GM12878 (cell line): ENCODE results near the gene TTF2. TPM values are rescaled to one million over a fixed set of nuclear protein-coding genes. Genes with fewer than 3 reads are reported as not detected.

Experiments used
- ATAC-seq: fragments of 200-7000 bp; cut with Tn5 transposase; 3 replicates; pipeline ENCODE4 v1.9.1; 2020; ENCODE audit warnings: mild to moderate bottlenecking, moderate library complexity
- BruUV-seq: library from RNA; stranded (reverse); fragments of 400-500 nt; replicated peaks from 2 replicates; lab custom pipeline; 2021; lab: Mats Ljungman, UMichigan
- CTCF ChIA-PET: fragments of 300-600 bp; sonication (Branson Sonifier 250); formaldehyde crosslinking; extraction: SDS; loops from one replicate; lab custom pipeline; 2021; ENCODE audit warnings: inconsistent platforms; lab: Yijun Ruan, JAX
- POLR2A ChIA-PET: fragments of 350-600 bp; formaldehyde crosslinking; extraction: SDS; loops from one replicate; lab custom pipeline; 2021; ENCODE audit warnings: inconsistent platforms; lab: Charles Lee
- RAD21 ChIA-PET: fragments of 300-600 bp; sonication (Branson Sonifier 250); formaldehyde crosslinking; loops from one replicate; lab custom pipeline; 2023; ENCODE audit warnings: antibody characterized with exemption; ENCODE audit not compliant: unreplicated experiment; lab: Charles Lee
- SMC1A ChIA-PET: fragments of 300-600 bp; sonication (Branson Sonifier 250); formaldehyde crosslinking; loops from one replicate; lab custom pipeline; 2023; ENCODE audit not compliant: unreplicated experiment, uncharacterized antibody; lab: Charles Lee
- DNase-seq: peaks from one replicate; pipeline ENCODE4 v3.0.0-alpha.2; 2011; ENCODE audit warnings: low read depth, low spot score
- FAIRE-seq: peaks from 3 replicates; lab custom pipeline; 2011; peaks lifted over from hg19 to GRCh38; lab: Jason Lieb, UNC
- H2AFZ ChIP-seq: 2 replicates; pipeline ENCODE4 v1.6.0; 2011; ENCODE audit warnings: low read depth, low read length, control low read depth; ENCODE audit not compliant: control insufficient read depth
- H3K27ac ChIP-seq: 2 replicates; pipeline ENCODE4 v1.5.1; 2011; ENCODE audit warnings: control low read depth; ENCODE audit not compliant: control insufficient read depth, insufficient read depth
- H3K27me3 ChIP-seq, 2 experiments: replicated peaks in 1 of 2; 2 replicates each; pipeline versions ENCODE4 v1.6.0 to v1.6.1; 2011; ENCODE audit warnings: low read length in 1 of 2; ENCODE audit not compliant: control insufficient read depth in 2 of 2, insufficient read depth in 2 of 2
- H3K36me3 ChIP-seq, 2 experiments: 2 replicates each; pipeline ENCODE4 v1.5.1; 2011; ENCODE audit warnings: low read length in 1 of 2; ENCODE audit not compliant: control insufficient read depth in 2 of 2, insufficient read depth in 2 of 2
- H3K4me1 ChIP-seq: 2 replicates; pipeline ENCODE4 v1.6.1; 2011; ENCODE audit warnings: mild to moderate bottlenecking, low read length, moderate library complexity, mixed read lengths; ENCODE audit not compliant: control insufficient read depth, insufficient read depth
- H3K4me2 ChIP-seq: 2 replicates; pipeline ENCODE4 v1.6.0; 2011; ENCODE audit warnings: control low read depth; ENCODE audit not compliant: control insufficient read depth, insufficient read depth
- H3K4me3 ChIP-seq: fragments of 200-600 bp; sonication (generic); 2 replicates; pipeline ENCODE4 v1.5.1; 2016
- H3K79me2 ChIP-seq: 2 replicates; pipeline ENCODE4 v1.6.0; 2011; ENCODE audit warnings: low read length; ENCODE audit not compliant: control insufficient read depth, insufficient read depth
- H3K9ac ChIP-seq: 2 replicates; pipeline ENCODE4 v1.8.0; 2011; ENCODE audit warnings: low read length, control low read depth, mixed read lengths; ENCODE audit not compliant: control insufficient read depth, insufficient read depth
- H3K9me3 ChIP-seq: replicated peaks from 3 replicates; pipeline ENCODE4 v1.5.1; 2011; ENCODE audit warnings: mild to moderate bottlenecking, low read length; ENCODE audit not compliant: control insufficient read depth, insufficient read depth
- H4K20me1 ChIP-seq: 2 replicates; pipeline ENCODE4 v1.6.0; 2011; ENCODE audit not compliant: control insufficient read depth, insufficient read depth
- ASH2L ChIP-seq: fragments of 300-600, 200-600 bp; sonication (generic); IDR thresholded peaks from 2 replicates; pipeline ENCODE4 v1.6.1; 2017; ENCODE audit warnings: low read depth, mild to moderate bottlenecking, borderline replicate concordance
- ATF7 ChIP-seq: fragments of 450-650 bp; IDR thresholded peaks from 2 replicates; pipeline ENCODE4 v1.6.1; 2016; ENCODE audit warnings: low read depth, mild to moderate bottlenecking
- BHLHE40 ChIP-seq, 2 experiments: fragments of 450-650 bp in 1 of 2; IDR thresholded peaks; 2 replicates each; pipeline ENCODE4 v1.6.1; 2011 to 2017; ENCODE audit warnings: low read depth in 2 of 2, borderline replicate concordance in 1 of 2, improper control_type of control experiment in 1 of 2, low read length in 1 of 2, mild to moderate bottlenecking in 1 of 2
- CBX3 ChIP-seq: fragments of 200-600 bp; sonication (generic); IDR thresholded peaks from 2 replicates; pipeline ENCODE4 v1.6.1; 2016; ENCODE audit warnings: low read depth, borderline replicate concordance
- CREB1 ChIP-seq: IDR thresholded peaks from 2 replicates; pipeline ENCODE4 v1.6.1; 2012; ENCODE audit warnings: low read depth, mild to moderate bottlenecking, inconsistent platforms
- JUND ChIP-seq: IDR thresholded peaks from 2 replicates; pipeline ENCODE4 v1.6.1; 2012; ENCODE audit warnings: low read depth, mild to moderate bottlenecking, low read length, improper control_type of control experiment, moderate library complexity
- MEF2A ChIP-seq: IDR thresholded peaks from 2 replicates; pipeline ENCODE4 v1.6.1; 2011; ENCODE audit warnings: low read depth, mild to moderate bottlenecking, low read length, moderate library complexity; ENCODE audit not compliant: insufficient read depth
- MXI1 ChIP-seq: fragments of 150-350 bp; IDR thresholded peaks from 2 replicates; pipeline ENCODE4 v1.6.1; 2011; ENCODE audit warnings: low read depth, mild to moderate bottlenecking, inconsistent platforms, low read length, improper control_type of control experiment
- NFIC ChIP-seq: IDR thresholded peaks from 2 replicates; pipeline ENCODE4 v1.6.1; 2012; ENCODE audit warnings: low read depth, mild to moderate bottlenecking, inconsistent platforms, low read length, moderate library complexity
- SREBF1 ChIP-seq: IDR thresholded peaks from 2 replicates; pipeline ENCODE4 v1.6.1; 2012; ENCODE audit warnings: mild to moderate bottlenecking, low read length
- SREBF2 ChIP-seq: IDR thresholded peaks from 2 replicates; pipeline ENCODE4 v1.6.1; 2012; ENCODE audit warnings: mild to moderate bottlenecking, low read length
- ZBED1 ChIP-seq: IDR thresholded peaks from 2 replicates; pipeline ENCODE4 v1.6.1; 2016; ENCODE audit warnings: borderline replicate concordance
- ZNF207 ChIP-seq: fragments of 450-650 bp; IDR thresholded peaks from 2 replicates; pipeline ENCODE4 v1.6.1; 2014; ENCODE audit warnings: antibody characterized with exemption, mild to moderate bottlenecking, borderline replicate concordance
- WGBS: methylation state at CpG from one replicate; pipeline ENCODE4 v1.1.6; 2016; ENCODE audit warnings: low lambda C conversion rate; ENCODE audit not compliant: insufficient replicate concordance, insufficient coverage; ENCODE audit errors: missing lambda C conversion rate; 5-methylcytosine and 5-hydroxymethylcytosine counted together
- in situ Hi-C: fragments of 300-500 bp; cut with MboI; formaldehyde crosslinking; loops from 9 replicates; pipeline ENCODE4 v1.14.3; 2018; ENCODE audit warnings: mixed read lengths
- intact Hi-C: fragments of 100-400 bp; cut with micrococcal nuclease; formaldehyde crosslinking; loops from one replicate; pipeline ENCODE4 v1.14.2; 2022; ENCODE audit not compliant: unreplicated experiment
- polyA plus RNA-seq, 11 experiments: library from polyadenylated mRNA; depleted of rRNA in 4 of 11; unstranded in 6 of 11; stranded (reverse) in 5 of 11; fragments of >200 nt; fragmentation: Nextera tagmentation in 4 of 11; fragmentation: Illumina TruSeq in 1 of 11; extraction: Ambion mirVana in 4 of 11; extraction: Trizol in 1 of 11; gene quantifications; 1 replicate in 1 of 11; 2 replicates in 10 of 11; pipeline versions ENCODE4 v1.2.1 to v1.2.3, GENCODE V29; 2011 to 2016; ENCODE audit warnings: inconsistent platforms in 2 of 11, missing spikeins in 2 of 11, low read depth in 1 of 11
- total RNA-seq, 4 experiments: library from RNA; depleted of rRNA in 3 of 4; stranded (reverse); fragments of >200 nt in 3 of 4; fragmentation: Illumina TruSeq in 1 of 4; extraction: Trizol in 1 of 4; gene quantifications; 2 replicates each; pipeline versions ENCODE4 v1.2.1 to v1.2.3, GENCODE V29; 2013 to 2021
- TF ChIP-seq, protein P1 (sequence below): IDR thresholded peaks from 2 replicates; pipeline ENCODE4 v1.6.1; 2011; ENCODE audit warnings: borderline replicate concordance, low read depth, mild to moderate bottlenecking, moderate library complexity, low read length; ENCODE audit not compliant: insufficient read depth, poor library complexity, severe bottlenecking
- TF ChIP-seq, protein P2 (sequence below): fragments of 450-650 bp; IDR thresholded peaks from 2 replicates; pipeline ENCODE4 v1.6.1; 2017; ENCODE audit warnings: low read depth, mild to moderate bottlenecking, moderate library complexity

Gene TTF2
- total and polyA plus RNA-seq, 10 of the 15 experiments (the other 5 are each of a cell fraction or from before 2014, with no cell fraction given), result 17.7 to 134 (median 78.2) TPM

- RAD21 ChIA-PET, result no interaction called here
- H3K4me3 ChIP-seq, result no peak overlapping the region
- no peak overlapping the region for H3K27ac ChIP-seq
- intact Hi-C loops, result no loop called here
- ATAC-seq (no peak), DNase-seq (no peak), FAIRE-seq (no peak)
- no peak overlapping the region for H2AFZ ChIP-seq
- H3K4me2 ChIP-seq, result no peak overlapping the region
- in situ Hi-C loops, result no loop called here
- peaks cover 5% of the 10 kb centered on the region; the same call in 1 of the 2 replicates for H3K4me1 ChIP-seq
- no peaks in the 10 kb centered on the region for H3K27me3 ChIP-seq
- BruUV-seq, result no TSS peak
- TF ChIP-seq, protein P1, sequence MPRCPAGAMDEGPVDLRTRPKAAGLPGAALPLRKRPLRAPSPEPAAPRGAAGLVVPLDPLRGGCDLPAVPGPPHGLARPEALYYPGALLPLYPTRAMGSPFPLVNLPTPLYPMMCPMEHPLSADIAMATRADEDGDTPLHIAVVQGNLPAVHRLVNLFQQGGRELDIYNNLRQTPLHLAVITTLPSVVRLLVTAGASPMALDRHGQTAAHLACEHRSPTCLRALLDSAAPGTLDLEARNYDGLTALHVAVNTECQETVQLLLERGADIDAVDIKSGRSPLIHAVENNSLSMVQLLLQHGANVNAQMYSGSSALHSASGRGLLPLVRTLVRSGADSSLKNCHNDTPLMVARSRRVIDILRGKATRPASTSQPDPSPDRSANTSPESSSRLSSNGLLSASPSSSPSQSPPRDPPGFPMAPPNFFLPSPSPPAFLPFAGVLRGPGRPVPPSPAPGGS, result no peak
- H4K20me1 ChIP-seq, result no peaks in the 10 kb centered on the region
- WGBS, result 59% methylated on average over 3 of the region's 3 CpGs
- SMC1A ChIA-PET, result interaction anchor here (1.0 to 1.6 kb wide), 6 partner anchors 11 to 288 kb away, joined by 3 to 5 read pairs (median 3); no protein-coding TSS in a partner anchor
- CTCF ChIA-PET, result interaction anchor here (1.1 to 1.6 kb wide), 4 partner anchors 13 to 350 kb away, joined by 3 to 4 read pairs (median 3); no protein-coding TSS in a partner anchor
- H3K79me2 ChIP-seq, result no peaks in the 10 kb centered on the region
- H3K9me3 ChIP-seq, result no peaks in the 10 kb centered on the region
- no peaks in the 10 kb centered on the region for H3K36me3 ChIP-seq
- POLR2A ChIA-PET, result no interaction called here
- H3K9ac ChIP-seq, result no peak overlapping the region
Measured at GRCh38 chr1:117022114-117022513, 38.0 kb upstream of the TTF2 start.

GRCh38 chr1:117025568-117025967 lies 34.6 kb upstream of the TTF2 start:
- ChIA-PET RAD21 (no interaction called here), CTCF (interaction anchor here (1.2 to 1.6 kb wide), 2 partner anchors 11 kb away, joined by 3 read pairs; no protein-coding TSS in a partner anchor), POLR2A (no interaction called here), SMC1A (interaction anchor here (0.9 to 1.3 kb wide), 5 partner anchors 12 to 287 kb away, joined by 3 to 4 read pairs (median 3); no protein-coding TSS in a partner anchor)
- no peaks in the 10 kb centered on the region for H3K4me1 ChIP-seq
- no peak for TF ChIP-seq ZNF207
- TF ChIP-seq MXI1, result no peak
- no peak for TF ChIP-seq ATF7
- TF ChIP-seq CBX3, result no peak
- no peak for TF ChIP-seq ZBED1
- no peak for TF ChIP-seq BHLHE40 (IDR thresholded peaks at IDR 0.05; ENCODE audit: borderline replicate concordance in 1 of 2, low read depth in 2 of 2, low read length in 1 of 2)
- no peak for TF ChIP-seq ASH2L
- no peak for TF ChIP-seq SREBF1
- no peak for TF ChIP-seq NFIC
- TF ChIP-seq JUND, result no peak
- TF ChIP-seq, protein P2, sequence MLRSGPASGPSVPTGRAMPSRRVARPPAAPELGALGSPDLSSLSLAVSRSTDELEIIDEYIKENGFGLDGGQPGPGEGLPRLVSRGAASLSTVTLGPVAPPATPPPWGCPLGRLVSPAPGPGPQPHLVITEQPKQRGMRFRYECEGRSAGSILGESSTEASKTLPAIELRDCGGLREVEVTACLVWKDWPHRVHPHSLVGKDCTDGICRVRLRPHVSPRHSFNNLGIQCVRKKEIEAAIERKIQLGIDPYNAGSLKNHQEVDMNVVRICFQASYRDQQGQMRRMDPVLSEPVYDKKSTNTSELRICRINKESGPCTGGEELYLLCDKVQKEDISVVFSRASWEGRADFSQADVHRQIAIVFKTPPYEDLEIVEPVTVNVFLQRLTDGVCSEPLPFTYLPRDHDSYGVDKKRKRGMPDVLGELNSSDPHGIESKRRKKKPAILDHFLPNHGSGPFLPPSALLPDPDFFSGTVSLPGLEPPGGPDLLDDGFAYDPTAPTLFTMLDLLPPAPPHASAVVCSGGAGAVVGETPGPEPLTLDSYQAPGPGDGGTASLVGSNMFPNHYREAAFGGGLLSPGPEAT, result no peak
- no peak for TF ChIP-seq CREB1
- no peak for TF ChIP-seq MEF2A
- no peak for TF ChIP-seq SREBF2
- DNase-seq (no peak), ATAC-seq (no peak), FAIRE-seq (no peak)
- H3K4me3 ChIP-seq, result no peak overlapping the region
- no peaks in the 10 kb centered on the region for H3K9me3 ChIP-seq
- no peaks in the 10 kb centered on the region for H4K20me1 ChIP-seq
- H3K27ac ChIP-seq, result no peak overlapping the region
- no peak overlapping the region for H2AFZ ChIP-seq
- no peaks in the 10 kb centered on the region for H3K27me3 ChIP-seq
- H3K79me2 ChIP-seq, result no peaks in the 10 kb centered on the region
- in situ Hi-C loops (no loop called here), intact Hi-C loops (no loop called here)
- H3K4me2 ChIP-seq, result no peak overlapping the region
- WGBS, result 86% methylated on average over 7 of the region's 7 CpGs
- no peak overlapping the region for H3K9ac ChIP-seq
- H3K36me3 ChIP-seq, result no peaks in the 10 kb centered on the region
- no TSS peak for BruUV-seq
